ENCODE results near the gene NCS1.
A peak's percentile ranks its signal among the peaks of the same experiment; 100 is the strongest.

The NCS1 gene

GRCh38 chr9:130191749-130192120 is 19.5 kb downstream of the NCS1 start:
- Mint-ChIP-seq H3K36me3 (ENCODE audit: low read depth) (no peaks in the 10 kb centered on the region), H3K9me3 (no peaks in the 10 kb centered on the region), H3K27me3 (ENCODE audit: low read depth) (peaks cover 7% of the 10 kb centered on the region), H3K4me3 (no peak overlapping the region), H3K27ac (peak overlapping the region in 1 of 3 experiments; percentile 44), H3K4me1 (peaks cover 55% of the 10 kb centered on the region)
- no peak for TF ChIP-seq CTCF (IDR thresholded peaks at IDR 0.05; ENCODE audit: unreplicated experiment in 3 of 3)

GRCh38 chr9:130192382-130192999 is 20.3 kb downstream of the NCS1 start:
- peak overlapping the region; percentile 35 to 89 (median 44) for H3K27ac Mint-ChIP-seq
- no peak for TF ChIP-seq CTCF (IDR thresholded peaks at IDR 0.05; ENCODE audit: unreplicated experiment in 3 of 3)
- peaks cover 56% of the 10 kb centered on the region for H3K4me1 Mint-ChIP-seq
- H3K27me3 Mint-ChIP-seq (ENCODE audit: low read depth): peaks cover 7% of the 10 kb centered on the region
- H3K9me3 Mint-ChIP-seq: no peaks in the 10 kb centered on the region
- no peaks in the 10 kb centered on the region for H3K36me3 Mint-ChIP-seq (ENCODE audit: low read depth)
- H3K4me3 Mint-ChIP-seq: no peak overlapping the region

- Mint-ChIP-seq H3K4me1 (peaks cover 50% of the 10 kb centered on the region), H3K4me3 (peak overlapping the region; percentile 33 to 65 (median 43)), H3K27ac (peak overlapping the region; percentile 89 to 95 (median 94)), H3K27me3 (ENCODE audit: low read depth) (peaks cover 7% of the 10 kb centered on the region), H3K36me3 (ENCODE audit: low read depth) (no peaks in the 10 kb centered on the region), H3K9me3 (no peaks in the 10 kb centered on the region)
- TF ChIP-seq CTCF (IDR thresholded peaks at IDR 0.05; ENCODE audit: unreplicated experiment in 3 of 3): no peak
Measured at GRCh38 chr9:130193103-130193502, 20.9 kb downstream of the NCS1 start.

- Mint-ChIP-seq H3K27me3 (ENCODE audit: low read depth) (peaks cover 7% of the 10 kb centered on the region), H3K9me3 (no peaks in the 10 kb centered on the region), H3K27ac (peak overlapping the region; percentile 89 to 95 (median 94)), H3K4me3 (peak overlapping the region; percentile 33 to 65 (median 43)), H3K4me1 (peaks cover 49% of the 10 kb centered on the region), H3K36me3 (ENCODE audit: low read depth) (no peaks in the 10 kb centered on the region)
- TF ChIP-seq CTCF (IDR thresholded peaks at IDR 0.05; ENCODE audit: unreplicated experiment in 3 of 3): no peak
Measured at GRCh38 chr9:130193531-130194377, 21.6 kb downstream of the NCS1 start.

GRCh38 chr9:130194378-130194932 is 22.3 kb downstream of the NCS1 start:
- Mint-ChIP-seq H3K4me1 (peaks cover 56% of the 10 kb centered on the region), H3K36me3 (ENCODE audit: low read depth) (no peaks in the 10 kb centered on the region), H3K27me3 (ENCODE audit: low read depth) (peaks cover 7% of the 10 kb centered on the region), H3K27ac (peak overlapping the region; percentile 89 to 95 (median 94)), H3K4me3 (peak overlapping the region in 1 of 3 experiments; percentile 23), H3K9me3 (no peaks in the 10 kb centered on the region)
- no peak for TF ChIP-seq CTCF (IDR thresholded peaks at IDR 0.05; ENCODE audit: unreplicated experiment in 3 of 3)
